ENCODE results near the gene MAPK7.

- no peak for TF ChIP-seq SMC3 (IDR thresholded peaks at IDR 0.05)
- TF ChIP-seq BHLHE40 (IDR thresholded peaks at IDR 0.05; ENCODE audit: low read depth, low read length) = no peak
Observed at GRCh38 chr17:19381741-19382444, 3.6 kb downstream of the MAPK7 start.
